Natural killer cell treated with Interleukin-12 subunit alpha and Interleukin-12 subunit beta and Interleukin-15 and Interleukin-18, amount 100 ng/mL, for 72 hours (primary cell): ENCODE measurements around the gene HEYL. TPM values are rescaled to one million over a fixed set of nuclear protein-coding genes. Genes with fewer than 3 reads are reported as not detected.

Experiments used
- ATAC-seq, 2 donors: fragments of 150-1000 bp; cut with Tn5 transposase in 1 of 2; sonication (Bioruptor Pico), chemical (Tn5 transposase) in 1 of 2; 2 replicates each; pipeline ENCODE4 v1.10.0; 2021
- DNase-seq: peaks from one replicate; pipeline ENCODE4 v3.0.0; 2022; ENCODE audit warnings: low spot score
- H3K27ac Mint-ChIP-seq, 2 donors: 1 replicate in 1 of 2; 2 replicates in 1 of 2; pipeline ENCODE4 v1.8.0; 2022; ENCODE audit warnings: mixed read lengths in 2 of 2, mild to moderate bottlenecking in 1 of 2, moderate library complexity in 1 of 2
- H3K27me3 Mint-ChIP-seq, 2 donors: 1 replicate in 1 of 2; 2 replicates in 1 of 2; pipeline ENCODE4 v1.8.0; 2022; ENCODE audit warnings: mixed read lengths in 2 of 2
- H3K36me3 Mint-ChIP-seq: one replicate; pipeline ENCODE4 v1.8.0; 2022; ENCODE audit warnings: mixed read lengths
- H3K4me1 Mint-ChIP-seq, 2 donors: 1 replicate in 1 of 2; 2 replicates in 1 of 2; pipeline ENCODE4 v1.8.0; 2022; ENCODE audit warnings: low read depth in 2 of 2, mixed read lengths in 2 of 2, mild to moderate bottlenecking in 1 of 2
- H3K4me3 Mint-ChIP-seq: one replicate; pipeline ENCODE4 v1.8.0; 2022; ENCODE audit warnings: mixed read lengths
- H3K9me3 Mint-ChIP-seq: 2 replicates; pipeline ENCODE4 v1.8.0; 2022; ENCODE audit warnings: mixed read lengths
- total RNA-seq, 2 donors: library from RNA; stranded (reverse); gene quantifications; one replicate each; pipeline ENCODE4 v1.2.3, GENCODE V29; 2022

HEYL gene
- total RNA-seq, 2 donors from 2014 or later = not detected

- H3K27me3 Mint-ChIP-seq = peaks cover 11 to 15% of the 10 kb centered on the region in 2 donors
- ATAC-seq = no peak
- no peaks in the 10 kb centered on the region for H3K9me3 Mint-ChIP-seq
- no peaks in the 10 kb centered on the region for H3K36me3 Mint-ChIP-seq
- no peak for DNase-seq
- no peaks in the 10 kb centered on the region for H3K4me1 Mint-ChIP-seq
- no peak overlapping the region for H3K27ac Mint-ChIP-seq
- no peak overlapping the region for H3K4me3 Mint-ChIP-seq
These were observed 4.3 kb upstream of the HEYL start for GRCh38 chr1:39643705-39644104.

DNA sequence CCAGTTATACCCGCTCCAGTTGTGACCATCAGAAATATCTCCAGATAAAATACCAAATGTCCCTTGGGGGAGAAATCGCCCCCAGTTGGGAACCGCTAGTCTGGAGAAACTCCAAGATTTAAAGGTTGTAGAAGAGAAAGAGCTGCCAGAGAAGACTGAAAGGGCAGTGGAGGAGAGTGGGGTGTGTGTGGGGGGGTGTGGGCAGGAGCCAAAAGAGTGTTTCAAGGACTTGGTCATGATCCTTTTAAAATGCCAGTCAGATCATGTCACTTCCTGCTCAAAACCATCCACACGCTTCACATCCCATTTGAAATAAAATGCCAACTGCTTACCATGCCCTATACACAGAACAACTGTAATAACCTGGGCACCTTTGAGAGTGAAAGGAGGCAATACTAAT, 3.4 kb upstream of the HEYL start:
- Mint-ChIP-seq H3K4me1 (no peaks in the 10 kb centered on the region), H3K4me3 (no peak overlapping the region), H3K9me3 (no peaks in the 10 kb centered on the region), H3K27me3 (peaks cover 12 to 20% of the 10 kb centered on the region in 2 donors), H3K27ac (no peak overlapping the region), H3K36me3 (no peaks in the 10 kb centered on the region)
- DNase-seq = no peak
- ATAC-seq = no peak

GRCh38 chr1:39640861-39641260, 1.4 kb upstream of the HEYL start:
- Mint-ChIP-seq H3K4me1 (no peaks in the 10 kb centered on the region), H3K27me3 (peaks cover 18 to 22% of the 10 kb centered on the region in 2 donors), H3K27ac (no peak overlapping the region), H3K9me3 (no peaks in the 10 kb centered on the region), H3K4me3 (no peak overlapping the region), H3K36me3 (no peaks in the 10 kb centered on the region)
- no peak for ATAC-seq
- DNase-seq = no peak

GRCh38 chr1:39638965-39639304, 508 bp downstream of the HEYL start:
- ATAC-seq (no peak), DNase-seq (no peak)
- no peaks in the 10 kb centered on the region for H3K4me1 Mint-ChIP-seq
- no peak overlapping the region for H3K27ac Mint-ChIP-seq
- peaks cover 22 to 26% of the 10 kb centered on the region in 2 donors for H3K27me3 Mint-ChIP-seq
- peak overlapping the region; percentile 30 for H3K4me3 Mint-ChIP-seq
- no peaks in the 10 kb centered on the region for H3K36me3 Mint-ChIP-seq
- H3K9me3 Mint-ChIP-seq = no peaks in the 10 kb centered on the region

- Mint-ChIP-seq H3K4me1 (no peaks in the 10 kb centered on the region), H3K27ac (no peak overlapping the region), H3K9me3 (no peaks in the 10 kb centered on the region), H3K27me3 (peaks cover 25 to 29% of the 10 kb centered on the region in 2 donors), H3K36me3 (no peaks in the 10 kb centered on the region), H3K4me3 (no peak overlapping the region)
- ATAC-seq = no peak
- DNase-seq = no peak
These were observed 2.1 kb downstream of the HEYL start for GRCh38 chr1:39637361-39637760.

DNA sequence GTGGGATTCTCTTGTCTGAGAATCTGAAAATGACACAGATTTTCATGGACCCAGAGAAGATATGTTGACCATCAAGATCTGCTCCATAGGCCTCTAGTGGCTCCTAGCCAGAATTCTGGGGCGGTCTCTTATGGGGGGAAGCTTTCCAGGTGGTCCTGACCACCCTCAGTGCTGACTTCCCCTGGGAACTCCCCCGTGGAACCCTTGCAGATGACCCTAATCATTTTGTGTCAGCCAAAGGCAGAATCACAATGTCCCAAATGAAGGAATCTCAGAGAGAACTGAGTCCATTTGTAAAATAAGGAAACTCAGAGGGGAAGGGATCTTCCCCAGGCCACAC, 3.6 kb downstream of the HEYL start:
- Mint-ChIP-seq H3K27ac (no peak overlapping the region), H3K27me3 (peaks cover 23 to 28% of the 10 kb centered on the region in 2 donors)

DNA sequence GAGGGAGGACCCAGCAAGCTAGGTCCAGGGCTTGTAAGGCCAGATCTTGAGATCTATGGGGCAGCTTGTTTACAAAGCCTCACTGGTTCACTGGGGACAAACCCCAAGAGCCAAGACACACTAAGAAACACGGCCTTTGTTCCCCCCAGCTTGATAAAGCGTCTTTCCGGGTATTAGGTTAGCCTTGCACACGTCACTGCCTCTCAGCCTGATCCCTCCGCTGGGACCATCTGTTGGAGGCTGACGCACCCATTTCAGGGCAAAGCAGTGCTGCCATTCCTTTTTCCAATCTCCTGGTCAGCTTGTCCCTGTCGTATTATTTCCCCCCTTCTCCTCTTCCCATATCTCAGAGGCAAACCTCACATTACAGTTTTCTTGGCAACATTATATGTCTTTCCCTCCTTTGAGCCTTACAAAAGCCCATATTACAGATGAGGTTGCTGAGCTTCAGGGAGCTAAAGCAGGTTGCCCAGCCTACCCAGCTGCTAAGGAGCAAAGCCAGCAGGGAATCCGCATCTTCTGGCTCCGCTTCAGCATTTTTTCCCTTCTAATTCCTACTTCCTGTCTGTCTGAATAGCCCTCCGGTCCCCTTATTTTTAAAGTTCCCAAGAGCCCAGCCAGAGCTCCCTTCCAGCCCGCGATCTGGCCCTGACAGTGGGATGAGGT, 4.1 kb downstream of the HEYL start:
- no peak overlapping the region for H3K4me3 Mint-ChIP-seq
- H3K27me3 Mint-ChIP-seq = peaks cover 25 to 26% of the 10 kb centered on the region in 2 donors
- DNase-seq (no peak), ATAC-seq (no peak)
- no peaks in the 10 kb centered on the region for H3K36me3 Mint-ChIP-seq
- H3K4me1 Mint-ChIP-seq = no peaks in the 10 kb centered on the region
- no peak overlapping the region for H3K27ac Mint-ChIP-seq
- no peaks in the 10 kb centered on the region for H3K9me3 Mint-ChIP-seq

More for the DNA sequence above, 3.6 kb downstream of the HEYL start:
- no peak for ATAC-seq
- Mint-ChIP-seq H3K9me3 (no peaks in the 10 kb centered on the region), H3K36me3 (no peaks in the 10 kb centered on the region), H3K4me3 (no peak overlapping the region), H3K4me1 (no peaks in the 10 kb centered on the region)
- no peak for DNase-seq

GRCh38 chr1:39633422-39633821, 6.0 kb downstream of the HEYL start:
- Mint-ChIP-seq H3K4me1 (no peaks in the 10 kb centered on the region), H3K27ac (no peak overlapping the region), H3K9me3 (no peaks in the 10 kb centered on the region), H3K27me3 (peaks cover 28% of the 10 kb centered on the region in 2 donors), H3K4me3 (no peak overlapping the region), H3K36me3 (no peaks in the 10 kb centered on the region)
- no peak for DNase-seq
- ATAC-seq = no peak

GRCh38 chr1:39632682-39633417, 6.6 kb downstream of the HEYL start:
- ATAC-seq (no peak), DNase-seq (no peak)
- H3K9me3 Mint-ChIP-seq = no peaks in the 10 kb centered on the region
- no peaks in the 10 kb centered on the region for H3K36me3 Mint-ChIP-seq
- no peaks in the 10 kb centered on the region for H3K4me1 Mint-ChIP-seq
- no peak overlapping the region for H3K4me3 Mint-ChIP-seq
- peaks cover 24 to 28% of the 10 kb centered on the region in 2 donors for H3K27me3 Mint-ChIP-seq
- no peak overlapping the region for H3K27ac Mint-ChIP-seq

- Mint-ChIP-seq H3K27ac (no peak overlapping the region), H3K9me3 (no peaks in the 10 kb centered on the region), H3K4me3 (no peak overlapping the region), H3K27me3 (peaks cover 21 to 27% of the 10 kb centered on the region in 2 donors), H3K36me3 (no peaks in the 10 kb centered on the region), H3K4me1 (no peaks in the 10 kb centered on the region)
- DNase-seq = no peak
- ATAC-seq = no peak
These were observed 7.1 kb downstream of the HEYL start for GRCh38 chr1:39632323-39632681.

DNA sequence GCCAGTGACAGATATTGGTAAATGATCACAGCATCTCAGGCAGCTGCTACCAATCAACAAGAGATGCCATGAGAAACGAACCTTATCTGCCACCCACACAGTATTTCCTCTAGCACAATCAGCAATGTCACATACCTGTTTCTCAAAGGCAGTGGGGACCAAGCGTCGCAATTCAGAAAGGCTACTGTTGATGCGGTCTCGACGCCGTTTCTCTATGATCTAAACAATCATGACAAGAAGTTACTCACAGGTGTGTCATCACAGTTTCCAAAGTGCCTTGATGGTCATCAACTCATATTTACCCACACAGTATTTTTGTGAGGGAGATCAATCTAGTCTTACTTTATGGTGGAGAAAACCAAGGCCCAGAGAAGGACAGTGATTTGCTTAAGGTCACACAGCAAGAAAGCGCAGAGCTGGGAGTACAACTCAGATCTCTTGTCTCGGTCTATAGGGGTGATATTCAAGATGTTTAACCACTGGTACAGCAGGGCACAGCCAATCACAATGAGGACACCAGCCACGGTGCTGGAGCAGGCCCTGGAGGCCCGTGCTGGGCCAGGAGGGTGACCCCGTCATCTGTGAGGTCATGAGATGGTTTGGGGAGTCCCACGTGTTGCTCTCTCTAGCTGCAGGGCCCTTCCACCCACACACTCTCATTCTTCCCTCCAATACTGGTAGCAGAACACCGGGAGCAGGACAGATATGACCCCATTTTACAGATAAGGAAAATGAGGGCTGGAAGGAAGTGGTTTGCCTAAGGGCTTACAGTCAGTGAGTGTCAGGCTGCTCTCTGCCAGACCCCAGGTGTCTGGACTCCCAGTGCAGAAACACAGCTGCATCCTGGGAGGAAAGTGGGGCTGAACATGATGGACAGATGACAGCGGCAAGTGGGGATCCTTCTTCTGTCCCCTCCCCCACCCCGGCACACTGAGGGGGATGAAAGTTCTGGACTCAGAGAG, 7.8 kb downstream of the HEYL start:
- Mint-ChIP-seq H3K27me3 (peaks cover 21 to 26% of the 10 kb centered on the region in 2 donors), H3K4me1 (no peaks in the 10 kb centered on the region), H3K4me3 (no peak overlapping the region), H3K9me3 (no peaks in the 10 kb centered on the region), H3K27ac (no peak overlapping the region), H3K36me3 (no peaks in the 10 kb centered on the region)
- no peak for ATAC-seq
- DNase-seq = no peak

- Mint-ChIP-seq H3K4me3 (no peak overlapping the region), H3K9me3 (no peaks in the 10 kb centered on the region), H3K27me3 (peaks cover 19 to 20% of the 10 kb centered on the region in 2 donors), H3K4me1 (no peaks in the 10 kb centered on the region), H3K36me3 (no peaks in the 10 kb centered on the region), H3K27ac (no peak overlapping the region)
- ATAC-seq (peak in 1 of 2 donors; percentile 37), DNase-seq (no peak)
These were observed 10.6 kb downstream of the HEYL start for GRCh38 chr1:39628807-39629350.

GRCh38 chr1:39626646-39627045, 12.8 kb downstream of the HEYL start:
- H3K9me3 Mint-ChIP-seq = no peaks in the 10 kb centered on the region
- no peak overlapping the region for H3K27ac Mint-ChIP-seq
- DNase-seq (no peak), ATAC-seq (no peak)
- no peak overlapping the region for H3K4me3 Mint-ChIP-seq
- H3K36me3 Mint-ChIP-seq = no peaks in the 10 kb centered on the region
- peaks cover 18 to 24% of the 10 kb centered on the region in 2 donors for H3K27me3 Mint-ChIP-seq
- no peaks in the 10 kb centered on the region for H3K4me1 Mint-ChIP-seq
